Endometrial microvascular endothelial cells (primary cell): Measurements from ENCODE around the gene CXorf58. TPM values are rescaled to one million over a fixed set of nuclear protein-coding genes. Genes with fewer than 3 reads are reported as not detected.

Source experiments
- in situ Hi-C: cut with HindIII; loops from 2 replicates; pipeline ENCODE4 v1.10.0; 2017; ENCODE audit warnings: low sequenced_read_pairs, low pct_unique_long_range_greater_than_20kb; ENCODE audit errors: inconsistent ontology term
- total RNA-seq: library from RNA; depleted of rRNA; stranded (reverse); fragments of >200 nt; gene quantifications from one replicate; pipeline ENCODE4 v1.2.3, GENCODE V29; 2015; ENCODE audit errors: inconsistent ontology term

The CXorf58 gene
- total RNA-seq, 1 donor from 2014 or later = not detected

GRCh38 chrX:23898412-23898959, 9.3 kb upstream of the CXorf58 start:
- in situ Hi-C loops = no loop called here

- in situ Hi-C loops = no loop called here
These were observed 7.5 kb upstream of the CXorf58 start for GRCh38 chrX:23900220-23900797.

GRCh38 chrX:23901060-23901459, 6.7 kb upstream of the CXorf58 start:
- in situ Hi-C loops = no loop called here

- in situ Hi-C loops = no loop called here
These were observed 6.0 kb upstream of the CXorf58 start for GRCh38 chrX:23901805-23902204.

GRCh38 chrX:23902419-23902818, 5.4 kb upstream of the CXorf58 start:
- in situ Hi-C loops = no loop called here

- in situ Hi-C loops = no loop called here
These were observed 3.7 kb upstream of the CXorf58 start for GRCh38 chrX:23904096-23904495.

- in situ Hi-C loops = no loop called here
These were observed 702 bp upstream of the CXorf58 start for GRCh38 chrX:23907111-23907497.

GRCh38 chrX:23908219-23909004, 606 bp downstream of the CXorf58 start:
- in situ Hi-C loops = no loop called here

GRCh38 chrX:23911126-23911835, 3.5 kb downstream of the CXorf58 start:
- in situ Hi-C loops = no loop called here

- in situ Hi-C loops = no loop called here
These were observed 11.3 kb downstream of the CXorf58 start for GRCh38 chrX:23919148-23919547.

- in situ Hi-C loops = no loop called here
These were observed 12.0 kb downstream of the CXorf58 start for GRCh38 chrX:23919706-23920320.

- in situ Hi-C loops = no loop called here
These were observed 18.2 kb downstream of the CXorf58 start for GRCh38 chrX:23926015-23926414.

- in situ Hi-C loops = no loop called here
These were observed 23.2 kb downstream of the CXorf58 start for GRCh38 chrX:23930894-23931604.

GRCh38 chrX:23932046-23932445, 24.2 kb downstream of the CXorf58 start:
- in situ Hi-C loops = no loop called here

- in situ Hi-C loops = no loop called here
These were observed 27.3 kb downstream of the CXorf58 start for GRCh38 chrX:23935106-23935505.

- in situ Hi-C loops = no loop called here
These were observed 28.4 kb downstream of the CXorf58 start for GRCh38 chrX:23936180-23936579.

GRCh38 chrX:23937100-23937499, 29.3 kb downstream of the CXorf58 start:
- in situ Hi-C loops = no loop called here

GRCh38 chrX:23938690-23939089, 30.9 kb downstream of the CXorf58 start:
- in situ Hi-C loops = no loop called here

GRCh38 chrX:23939203-23939602, 31.4 kb downstream of the CXorf58 start:
- in situ Hi-C loops = no loop called here
